ENCODE results near the gene OR2B6.

The OR2B6 gene

GRCh38 chr6:27951040-27951439 lies 6.0 kb upstream of the OR2B6 start:
- no peak overlapping the region for H3K27ac ChIP-seq (ENCODE audit: low read depth in 2 of 2, low read length in 2 of 2)
- H3K4me3 ChIP-seq (ENCODE audit: low read length in 2 of 2), result no peak overlapping the region
- no peaks in the 10 kb centered on the region for H3K36me3 ChIP-seq (ENCODE audit: control insufficient read depth in 2 of 2, insufficient read depth in 2 of 2, low read length in 2 of 2)
- H3K27me3 ChIP-seq (ENCODE audit: control insufficient read depth in 2 of 2, insufficient read depth in 2 of 2, low read length in 2 of 2), result peaks cover 2 to 3% of the 10 kb centered on the region in 2 donors
- no peaks in the 10 kb centered on the region for H3K4me1 ChIP-seq (ENCODE audit: control insufficient read depth in 2 of 2, insufficient read depth in 2 of 2, low read length in 2 of 2)
- no peaks in the 10 kb centered on the region for H3K9me3 ChIP-seq (ENCODE audit: control insufficient read depth in 2 of 2, low read length in 2 of 2)
- no peak overlapping the region for H3K9ac ChIP-seq (ENCODE audit: low read depth in 1 of 2, low read length in 2 of 2)

- H3K9ac ChIP-seq (ENCODE audit: low read depth in 1 of 2, low read length in 2 of 2), result no peak overlapping the region
- H3K4me1 ChIP-seq (ENCODE audit: control insufficient read depth in 2 of 2, insufficient read depth in 2 of 2, low read length in 2 of 2), result no peaks in the 10 kb centered on the region
- peaks cover 0 to 3% of the 10 kb centered on the region in 2 donors for H3K27me3 ChIP-seq (ENCODE audit: control insufficient read depth in 2 of 2, insufficient read depth in 2 of 2, low read length in 2 of 2)
- no peaks in the 10 kb centered on the region for H3K36me3 ChIP-seq (ENCODE audit: control insufficient read depth in 2 of 2, insufficient read depth in 2 of 2, low read length in 2 of 2)
- no peak overlapping the region for H3K4me3 ChIP-seq (ENCODE audit: low read length in 2 of 2)
- no peaks in the 10 kb centered on the region for H3K9me3 ChIP-seq (ENCODE audit: control insufficient read depth in 2 of 2, low read length in 2 of 2)
- no peak overlapping the region for H3K27ac ChIP-seq (ENCODE audit: low read depth in 2 of 2, low read length in 2 of 2)
These were observed 475 bp downstream of the OR2B6 start for GRCh38 chr6:27957516-27957915.

- Histone ChIP-seq H3K27me3 (ENCODE audit: control insufficient read depth in 2 of 2, insufficient read depth in 2 of 2, low read length in 2 of 2) (no peaks in the 10 kb centered on the region), H3K9ac (ENCODE audit: low read depth in 1 of 2, low read length in 2 of 2) (no peak overlapping the region), H3K27ac (ENCODE audit: low read depth in 2 of 2, low read length in 2 of 2) (no peak overlapping the region), H3K36me3 (ENCODE audit: control insufficient read depth in 2 of 2, insufficient read depth in 2 of 2, low read length in 2 of 2) (no peaks in the 10 kb centered on the region), H3K4me3 (ENCODE audit: low read length in 2 of 2) (no peak overlapping the region), H3K4me1 (ENCODE audit: control insufficient read depth in 2 of 2, insufficient read depth in 2 of 2, low read length in 2 of 2) (no peaks in the 10 kb centered on the region), H3K9me3 (ENCODE audit: control insufficient read depth in 2 of 2, low read length in 2 of 2) (no peaks in the 10 kb centered on the region)
These were observed 5.5 kb downstream of the OR2B6 start for GRCh38 chr6:27962506-27962905.

- Histone ChIP-seq H3K9ac (ENCODE audit: low read depth in 1 of 2, low read length in 2 of 2) (no peak overlapping the region), H3K27me3 (ENCODE audit: control insufficient read depth in 2 of 2, insufficient read depth in 2 of 2, low read length in 2 of 2) (no peaks in the 10 kb centered on the region), H3K9me3 (ENCODE audit: control insufficient read depth in 2 of 2, low read length in 2 of 2) (no peaks in the 10 kb centered on the region), H3K4me1 (ENCODE audit: control insufficient read depth in 2 of 2, insufficient read depth in 2 of 2, low read length in 2 of 2) (no peaks in the 10 kb centered on the region), H3K27ac (ENCODE audit: low read depth in 2 of 2, low read length in 2 of 2) (no peak overlapping the region), H3K4me3 (ENCODE audit: low read length in 2 of 2) (no peak overlapping the region), H3K36me3 (ENCODE audit: control insufficient read depth in 2 of 2, insufficient read depth in 2 of 2, low read length in 2 of 2) (no peaks in the 10 kb centered on the region)
These were observed 9.0 kb downstream of the OR2B6 start for GRCh38 chr6:27966044-27966443.

- Histone ChIP-seq H3K4me3 (ENCODE audit: low read length in 2 of 2) (no peak overlapping the region), H3K4me1 (ENCODE audit: control insufficient read depth in 2 of 2, insufficient read depth in 2 of 2, low read length in 2 of 2) (no peaks in the 10 kb centered on the region), H3K9ac (ENCODE audit: low read depth in 1 of 2, low read length in 2 of 2) (no peak overlapping the region), H3K27me3 (ENCODE audit: control insufficient read depth in 2 of 2, insufficient read depth in 2 of 2, low read length in 2 of 2) (no peaks in the 10 kb centered on the region), H3K36me3 (ENCODE audit: control insufficient read depth in 2 of 2, insufficient read depth in 2 of 2, low read length in 2 of 2) (no peaks in the 10 kb centered on the region), H3K27ac (ENCODE audit: low read depth in 2 of 2, low read length in 2 of 2) (no peak overlapping the region), H3K9me3 (ENCODE audit: control insufficient read depth in 2 of 2, low read length in 2 of 2) (no peaks in the 10 kb centered on the region)
These were observed 9.9 kb downstream of the OR2B6 start for GRCh38 chr6:27966816-27967426.

- Histone ChIP-seq H3K36me3 (ENCODE audit: control insufficient read depth in 2 of 2, insufficient read depth in 2 of 2, low read length in 2 of 2) (no peaks in the 10 kb centered on the region), H3K27ac (ENCODE audit: low read depth in 2 of 2, low read length in 2 of 2) (no peak overlapping the region), H3K4me3 (ENCODE audit: low read length in 2 of 2) (no peak overlapping the region), H3K9ac (ENCODE audit: low read depth in 1 of 2, low read length in 2 of 2) (no peak overlapping the region), H3K9me3 (ENCODE audit: control insufficient read depth in 2 of 2, low read length in 2 of 2) (no peaks in the 10 kb centered on the region), H3K27me3 (ENCODE audit: control insufficient read depth in 2 of 2, insufficient read depth in 2 of 2, low read length in 2 of 2) (no peaks in the 10 kb centered on the region), H3K4me1 (ENCODE audit: control insufficient read depth in 2 of 2, insufficient read depth in 2 of 2, low read length in 2 of 2) (no peaks in the 10 kb centered on the region)
These were observed 13.4 kb downstream of the OR2B6 start for GRCh38 chr6:27970444-27970843.

- Histone ChIP-seq H3K9me3 (ENCODE audit: control insufficient read depth in 2 of 2, low read length in 2 of 2) (no peaks in the 10 kb centered on the region), H3K4me3 (ENCODE audit: low read length in 2 of 2) (no peak overlapping the region), H3K4me1 (ENCODE audit: control insufficient read depth in 2 of 2, insufficient read depth in 2 of 2, low read length in 2 of 2) (no peaks in the 10 kb centered on the region), H3K27ac (ENCODE audit: low read depth in 2 of 2, low read length in 2 of 2) (no peak overlapping the region), H3K36me3 (ENCODE audit: control insufficient read depth in 2 of 2, insufficient read depth in 2 of 2, low read length in 2 of 2) (no peaks in the 10 kb centered on the region), H3K9ac (ENCODE audit: low read depth in 1 of 2, low read length in 2 of 2) (no peak overlapping the region), H3K27me3 (ENCODE audit: control insufficient read depth in 2 of 2, insufficient read depth in 2 of 2, low read length in 2 of 2) (peaks cover 2 to 3% of the 10 kb centered on the region in 2 donors)
These were observed 15.7 kb downstream of the OR2B6 start for GRCh38 chr6:27972750-27973149.

GRCh38 chr6:27977387-27977786 lies 20.3 kb downstream of the OR2B6 start:
- H3K9ac ChIP-seq (ENCODE audit: low read depth in 1 of 2, low read length in 2 of 2), result no peak overlapping the region
- H3K27me3 ChIP-seq (ENCODE audit: control insufficient read depth in 2 of 2, insufficient read depth in 2 of 2, low read length in 2 of 2), result peaks cover 2 to 3% of the 10 kb centered on the region in 2 donors
- no peaks in the 10 kb centered on the region for H3K9me3 ChIP-seq (ENCODE audit: control insufficient read depth in 2 of 2, low read length in 2 of 2)
- no peaks in the 10 kb centered on the region for H3K36me3 ChIP-seq (ENCODE audit: control insufficient read depth in 2 of 2, insufficient read depth in 2 of 2, low read length in 2 of 2)
- no peak overlapping the region for H3K27ac ChIP-seq (ENCODE audit: low read depth in 2 of 2, low read length in 2 of 2)
- H3K4me1 ChIP-seq (ENCODE audit: control insufficient read depth in 2 of 2, insufficient read depth in 2 of 2, low read length in 2 of 2), result no peaks in the 10 kb centered on the region
- no peak overlapping the region for H3K4me3 ChIP-seq (ENCODE audit: low read length in 2 of 2)

- H3K4me1 ChIP-seq (ENCODE audit: control insufficient read depth in 2 of 2, insufficient read depth in 2 of 2, low read length in 2 of 2), result no peaks in the 10 kb centered on the region
- H3K9ac ChIP-seq (ENCODE audit: low read depth in 1 of 2, low read length in 2 of 2), result no peak overlapping the region
- no peaks in the 10 kb centered on the region for H3K9me3 ChIP-seq (ENCODE audit: control insufficient read depth in 2 of 2, low read length in 2 of 2)
- H3K4me3 ChIP-seq (ENCODE audit: low read length in 2 of 2), result no peak overlapping the region
- H3K27ac ChIP-seq (ENCODE audit: low read depth in 2 of 2, low read length in 2 of 2), result no peak overlapping the region
- peaks cover 2 to 3% of the 10 kb centered on the region in 2 donors for H3K27me3 ChIP-seq (ENCODE audit: control insufficient read depth in 2 of 2, insufficient read depth in 2 of 2, low read length in 2 of 2)
- no peaks in the 10 kb centered on the region for H3K36me3 ChIP-seq (ENCODE audit: control insufficient read depth in 2 of 2, insufficient read depth in 2 of 2, low read length in 2 of 2)
These were observed 21.7 kb downstream of the OR2B6 start for GRCh38 chr6:27978705-27979104.

GRCh38 chr6:27980111-27980510 lies 23.1 kb downstream of the OR2B6 start:
- peaks cover 2 to 3% of the 10 kb centered on the region in 2 donors for H3K27me3 ChIP-seq (ENCODE audit: control insufficient read depth in 2 of 2, insufficient read depth in 2 of 2, low read length in 2 of 2)
- no peak overlapping the region for H3K4me3 ChIP-seq (ENCODE audit: low read length in 2 of 2)
- H3K4me1 ChIP-seq (ENCODE audit: control insufficient read depth in 2 of 2, insufficient read depth in 2 of 2, low read length in 2 of 2), result no peaks in the 10 kb centered on the region
- H3K27ac ChIP-seq (ENCODE audit: low read depth in 2 of 2, low read length in 2 of 2), result no peak overlapping the region
- H3K36me3 ChIP-seq (ENCODE audit: control insufficient read depth in 2 of 2, insufficient read depth in 2 of 2, low read length in 2 of 2), result no peaks in the 10 kb centered on the region
- no peaks in the 10 kb centered on the region for H3K9me3 ChIP-seq (ENCODE audit: control insufficient read depth in 2 of 2, low read length in 2 of 2)
- H3K9ac ChIP-seq (ENCODE audit: low read depth in 1 of 2, low read length in 2 of 2), result no peak overlapping the region

Data from mucosa of rectum (tissue), 2 donors.